Stomach smooth muscle (tissue), 2 donors: Measurements from ENCODE around the gene KRTAP7-1.

Experiments used
- H3K27ac ChIP-seq: one replicate; pipeline ENCODE4 v1.7.0; 2013; ENCODE audit warnings: mild to moderate bottlenecking, low read length, inconsistent platforms
- H3K27me3 ChIP-seq, 2 donors: one replicate each; pipeline ENCODE4 v1.7.0; 2013; ENCODE audit warnings: low read length in 2 of 2; ENCODE audit not compliant: insufficient read depth in 2 of 2, control insufficient read depth in 1 of 2
- H3K36me3 ChIP-seq, 2 donors: one replicate each; pipeline ENCODE4 v1.7.0; 2013; ENCODE audit warnings: low read length in 2 of 2; ENCODE audit not compliant: control insufficient read depth in 2 of 2, insufficient read depth in 2 of 2
- H3K4me1 ChIP-seq: one replicate; pipeline ENCODE4 v1.7.0; 2013; ENCODE audit warnings: low read length; ENCODE audit not compliant: control insufficient read depth, insufficient read depth
- H3K4me3 ChIP-seq, 2 donors: one replicate each; pipeline ENCODE4 v1.7.0; 2013; ENCODE audit warnings: low read length in 2 of 2
- H3K9ac ChIP-seq, 2 donors: one replicate each; pipeline ENCODE4 v1.7.0; 2013; ENCODE audit warnings: low read length in 2 of 2, mild to moderate bottlenecking in 1 of 2
- H3K9me3 ChIP-seq, 2 donors: one replicate each; pipeline ENCODE4 v1.7.0; 2013; ENCODE audit warnings: low read length in 2 of 2; ENCODE audit not compliant: control insufficient read depth in 2 of 2
- donor health status: healthy.
- donor health status: Pancreatic carcinoma.

The KRTAP7-1 gene

GRCh38 chr21:30793581-30794314 lies 35.8 kb downstream of the KRTAP7-1 start:
- H3K4me3 ChIP-seq: no peak overlapping the region
- no peak overlapping the region for H3K9ac ChIP-seq
- no peaks in the 10 kb centered on the region for H3K9me3 ChIP-seq
- H3K4me1 ChIP-seq: no peaks in the 10 kb centered on the region
- no peaks in the 10 kb centered on the region for H3K27me3 ChIP-seq
- no peaks in the 10 kb centered on the region for H3K36me3 ChIP-seq
- H3K27ac ChIP-seq: no peak overlapping the region

- Histone ChIP-seq H3K9me3 (no peaks in the 10 kb centered on the region), H3K9ac (no peak overlapping the region), H3K27me3 (no peaks in the 10 kb centered on the region), H3K4me1 (no peaks in the 10 kb centered on the region), H3K36me3 (no peaks in the 10 kb centered on the region), H3K4me3 (no peak overlapping the region), H3K27ac (no peak overlapping the region)
Observed at GRCh38 chr21:30779249-30779648, 50.3 kb downstream of the KRTAP7-1 start.
